Measurements from ENCODE around the gene HCFC1.
A peak's percentile ranks its signal among the peaks of the same experiment; 100 is the strongest.

Gene HCFC1

DNA sequence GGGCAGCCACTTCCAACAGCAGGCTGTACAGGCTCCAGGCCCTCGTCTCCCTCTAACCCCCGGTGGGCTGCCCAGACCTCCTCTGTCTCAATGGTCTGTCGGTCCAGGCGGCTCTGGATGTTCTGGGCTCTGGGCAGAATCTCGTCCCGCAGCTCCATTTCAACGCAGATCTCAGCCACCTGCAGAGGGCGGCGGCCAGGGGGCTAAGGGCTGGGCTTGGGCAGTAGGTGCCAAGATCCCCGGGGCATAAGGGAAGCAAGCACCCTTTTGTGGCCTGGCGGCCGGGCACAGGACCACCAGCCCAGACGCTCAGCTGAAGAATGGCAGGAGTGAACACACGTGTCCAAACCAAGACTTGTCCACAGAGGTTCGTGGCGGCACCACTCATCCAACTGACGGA lies 57.9 kb downstream of the HCFC1 start:
- TF ChIP-seq, protein P1, sequence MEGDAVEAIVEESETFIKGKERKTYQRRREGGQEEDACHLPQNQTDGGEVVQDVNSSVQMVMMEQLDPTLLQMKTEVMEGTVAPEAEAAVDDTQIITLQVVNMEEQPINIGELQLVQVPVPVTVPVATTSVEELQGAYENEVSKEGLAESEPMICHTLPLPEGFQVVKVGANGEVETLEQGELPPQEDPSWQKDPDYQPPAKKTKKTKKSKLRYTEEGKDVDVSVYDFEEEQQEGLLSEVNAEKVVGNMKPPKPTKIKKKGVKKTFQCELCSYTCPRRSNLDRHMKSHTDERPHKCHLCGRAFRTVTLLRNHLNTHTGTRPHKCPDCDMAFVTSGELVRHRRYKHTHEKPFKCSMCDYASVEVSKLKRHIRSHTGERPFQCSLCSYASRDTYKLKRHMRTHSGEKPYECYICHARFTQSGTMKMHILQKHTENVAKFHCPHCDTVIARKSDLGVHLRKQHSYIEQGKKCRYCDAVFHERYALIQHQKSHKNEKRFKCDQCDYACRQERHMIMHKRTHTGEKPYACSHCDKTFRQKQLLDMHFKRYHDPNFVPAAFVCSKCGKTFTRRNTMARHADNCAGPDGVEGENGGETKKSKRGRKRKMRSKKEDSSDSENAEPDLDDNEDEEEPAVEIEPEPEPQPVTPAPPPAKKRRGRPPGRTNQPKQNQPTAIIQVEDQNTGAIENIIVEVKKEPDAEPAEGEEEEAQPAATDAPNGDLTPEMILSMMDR (IDR thresholded peaks at IDR 0.05; ENCODE audit: insufficient read depth, low read depth, low read length, missing control alignments) = no peak
- no peak for DNase-seq (ENCODE audit: low read depth)
- no peak overlapping the region for H3K4me3 ChIP-seq (ENCODE audit: low read depth, low read length)

DNA sequence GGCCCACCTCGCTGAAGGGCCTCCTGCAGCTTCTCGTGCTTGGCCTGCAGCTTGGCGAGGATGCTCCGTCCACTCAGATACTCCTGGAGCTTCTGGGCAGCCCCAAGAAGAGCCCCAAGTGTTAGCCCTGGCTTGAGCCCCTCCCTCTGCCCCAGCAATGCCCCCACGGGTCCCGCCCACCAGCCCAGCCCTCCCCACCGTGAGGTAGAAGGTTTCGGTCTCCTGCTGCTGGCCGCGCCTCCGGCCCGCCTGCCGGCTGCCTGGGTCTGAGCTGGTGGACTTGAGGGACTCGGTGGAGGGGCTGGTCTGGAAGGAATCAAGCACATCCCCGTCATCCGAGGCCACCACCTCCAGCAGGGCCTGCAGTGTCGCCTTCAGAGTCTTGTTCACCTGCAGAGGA lies 58.4 kb downstream of the HCFC1 start:
- TF ChIP-seq, protein P1 (IDR thresholded peaks at IDR 0.05; ENCODE audit: insufficient read depth, low read depth, low read length, missing control alignments) = no peak
- DNase-seq (ENCODE audit: low read depth) = no peak
- no peak overlapping the region for H3K4me3 ChIP-seq (ENCODE audit: low read depth, low read length)

DNA sequence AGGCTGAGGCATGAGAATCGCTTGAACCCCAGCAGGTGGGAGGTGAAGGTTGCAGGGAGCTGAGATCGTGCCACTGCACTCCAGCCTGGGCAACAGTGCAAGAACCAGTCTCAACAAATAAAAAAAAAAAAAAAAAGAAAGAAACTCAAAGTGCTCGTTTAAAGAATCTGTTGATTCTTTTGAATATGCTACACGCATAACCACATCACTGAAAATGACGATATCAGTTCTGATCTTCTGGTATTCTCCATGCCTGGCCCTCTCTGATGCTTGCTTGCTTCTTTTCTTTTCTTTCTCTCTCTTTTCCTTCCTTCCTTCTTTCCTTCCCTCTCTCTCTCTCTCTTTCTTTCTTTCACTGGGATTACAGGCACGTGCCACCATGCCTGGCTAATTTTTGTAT lies 59.8 kb downstream of the HCFC1 start:
- DNase-seq (ENCODE audit: low read depth) = no peak
- TF ChIP-seq, protein P1 (IDR thresholded peaks at IDR 0.05; ENCODE audit: insufficient read depth, low read depth, low read length, missing control alignments) = no peak
- no peak overlapping the region for H3K4me3 ChIP-seq (ENCODE audit: low read depth, low read length)

DNA sequence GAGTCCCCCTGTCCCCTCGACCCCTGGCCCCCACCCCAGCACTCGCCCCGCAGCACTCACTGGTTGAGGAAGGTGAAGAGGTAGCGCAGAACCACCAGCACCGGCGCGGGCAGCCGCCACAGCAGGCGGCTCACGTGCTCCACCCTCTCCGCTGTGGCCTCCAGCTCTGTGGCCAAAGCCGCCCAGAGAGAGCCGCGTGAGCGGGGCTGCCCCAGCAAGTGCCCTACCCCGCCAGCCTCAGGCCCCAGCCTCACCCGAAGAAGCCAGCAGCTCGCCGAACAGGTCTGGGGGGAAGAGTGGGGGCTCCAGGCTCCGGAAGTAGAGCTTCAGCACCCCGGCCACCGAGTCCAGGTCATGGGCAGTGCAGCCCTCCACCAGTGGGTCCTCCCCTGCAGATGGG lies 61.2 kb downstream of the HCFC1 start:
- no peak overlapping the region for H3K4me3 ChIP-seq (ENCODE audit: low read depth, low read length)
- TF ChIP-seq, protein P1 (IDR thresholded peaks at IDR 0.05; ENCODE audit: insufficient read depth, low read depth, low read length, missing control alignments) = no peak
- no peak for DNase-seq (ENCODE audit: low read depth)

DNA sequence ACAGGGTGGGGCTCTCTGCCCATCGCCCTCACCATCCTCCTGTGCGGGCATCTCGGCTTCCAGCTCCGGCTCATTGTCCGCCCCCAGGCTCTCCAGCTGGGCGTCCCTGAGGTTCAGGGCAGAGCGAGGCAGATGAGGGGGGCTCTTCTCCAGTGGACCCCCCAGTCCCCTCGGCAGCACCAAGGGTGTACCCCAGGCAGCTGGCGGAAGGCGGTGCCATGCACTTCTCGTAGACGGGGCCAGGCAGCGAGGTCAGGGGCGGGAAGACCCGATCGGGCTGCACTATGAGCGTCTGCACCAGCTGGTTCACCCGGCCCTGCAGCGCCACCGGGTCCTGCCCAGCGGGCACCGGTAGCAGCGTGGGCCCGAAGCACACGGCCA lies 61.6 kb downstream of the HCFC1 start:
- H3K4me3 ChIP-seq (ENCODE audit: low read depth, low read length) = no peak overlapping the region
- DNase-seq (ENCODE audit: low read depth) = no peak
- TF ChIP-seq, protein P1 (IDR thresholded peaks at IDR 0.05; ENCODE audit: insufficient read depth, low read depth, low read length, missing control alignments) = no peak

DNA sequence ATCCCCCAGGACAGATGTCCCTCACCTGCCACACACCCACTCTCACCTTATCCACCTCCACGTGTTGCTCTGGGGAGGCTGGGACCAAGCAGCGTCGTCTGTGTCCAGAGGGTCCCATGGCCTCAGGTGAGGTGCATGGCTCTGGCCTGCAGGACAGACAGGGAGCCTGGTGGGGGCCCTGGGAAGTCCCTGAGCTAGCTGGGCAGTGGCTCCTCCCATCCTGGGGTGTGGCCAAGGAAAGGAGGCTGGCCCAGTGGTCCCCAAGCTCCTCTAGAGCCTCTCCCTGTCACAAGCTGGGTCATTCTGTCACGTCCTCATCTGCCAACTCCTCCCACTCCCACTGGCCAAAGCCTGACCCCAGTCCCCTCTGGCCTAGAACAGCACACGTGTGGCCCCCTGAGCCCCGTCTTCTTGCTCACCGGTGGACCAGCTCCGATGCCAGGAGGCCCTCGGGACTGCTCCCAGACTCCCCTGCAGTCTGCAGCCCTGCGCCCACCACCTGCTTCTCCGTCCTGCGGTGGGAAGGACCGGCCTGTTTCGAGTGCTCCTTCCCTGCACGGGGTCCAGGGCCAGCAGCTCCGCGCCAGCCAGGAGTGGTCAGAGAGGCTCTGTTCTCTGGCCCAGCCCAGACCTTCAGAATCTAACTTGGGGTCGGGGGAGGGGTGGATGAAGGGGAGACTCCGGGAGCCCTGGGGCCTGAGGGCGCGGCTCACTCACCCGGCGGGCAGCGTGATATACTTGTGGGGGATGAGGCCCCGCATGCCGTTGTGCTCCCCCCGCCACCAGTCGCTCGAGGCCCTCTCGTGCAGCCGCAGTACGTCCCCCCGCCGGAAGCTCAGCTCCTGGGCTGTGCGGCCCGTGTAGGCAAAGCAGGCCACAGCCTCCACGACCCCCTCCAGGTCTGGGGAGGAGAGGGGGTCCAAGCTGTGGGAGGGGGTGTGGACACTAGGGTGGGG lies 62.3 kb downstream of the HCFC1 start:
- TF ChIP-seq, protein P1 (IDR thresholded peaks at IDR 0.05; ENCODE audit: insufficient read depth, low read depth, low read length, missing control alignments) = no peak
- peak; percentile 46 for DNase-seq (ENCODE audit: low read depth)
- H3K4me3 ChIP-seq (ENCODE audit: low read depth, low read length) = no peak overlapping the region

Data from GM12865 (cell line).